B cell (primary cell): Measurements from ENCODE around the gene LIPC. TPM values are rescaled to one million over a fixed set of nuclear protein-coding genes. Genes with fewer than 3 reads are reported as not detected.

ENCODE experiments used
- ATAC-seq: fragments of 200-7000 bp; cut with Tn5 transposase; one replicate; pipeline ENCODE4 v1.10.0; 2021; ENCODE audit warnings: low read depth, mild to moderate bottlenecking, moderate number of reproducible peaks, moderate library complexity
- CTCF ChIA-PET: fragments of 350-600 bp; sonication (Branson Sonifier 250); formaldehyde crosslinking; loops from one replicate; lab custom pipeline; 2021; ENCODE audit warnings: antibody characterized with exemption, inconsistent platforms; lab: Charles Lee
- POLR2A ChIA-PET: fragments of 350-600 bp; sonication (Branson Sonifier 250); formaldehyde crosslinking; loops from one replicate; lab custom pipeline; 2021; ENCODE audit warnings: antibody characterized with exemption; lab: Charles Lee
- DNase-seq: peaks from one replicate; pipeline ENCODE4 v3.0.0; 2013
- H2AFZ ChIP-seq: 2 replicates; pipeline ENCODE4 v1.6.1; 2012; ENCODE audit warnings: mild to moderate bottlenecking, low read depth, low read length; ENCODE audit not compliant: insufficient read depth, poor library complexity, severe bottlenecking
- H3K27ac ChIP-seq, 2 donors: 1 replicate in 1 of 2; 2 replicates in 1 of 2; pipeline ENCODE4 v1.5.1; 2012 to 2013; ENCODE audit warnings: low read length in 2 of 2, mild to moderate bottlenecking in 2 of 2, moderate library complexity in 1 of 2
- H3K27me3 ChIP-seq, 4 experiments: fragments of 200-600 bp in 1 of 4; sonication (generic) in 1 of 4; replicated peaks in 1 of 4; 1 replicate in 2 of 4; 2 replicates in 2 of 4; pipeline versions ENCODE4 v1.6.1 to v1.7.0; 2013 to 2016; ENCODE audit warnings: low read length in 3 of 4, mild to moderate bottlenecking in 2 of 4, mixed read lengths in 1 of 4, moderate library complexity in 1 of 4; ENCODE audit not compliant: insufficient read depth in 4 of 4, control insufficient read depth in 3 of 4; ENCODE audit errors: control extremely low read depth in 1 of 4
- H3K36me3 ChIP-seq, 2 experiments: replicated peaks in 1 of 2; 1 replicate in 1 of 2; 2 replicates in 1 of 2; pipeline versions ENCODE4 v1.6.1 to v1.7.1; 2013; ENCODE audit warnings: low read length in 1 of 2; ENCODE audit not compliant: insufficient read depth in 2 of 2, control insufficient read depth in 1 of 2; ENCODE audit errors: control extremely low read depth in 1 of 2, extremely low read depth in 1 of 2
- H3K4me1 ChIP-seq, 2 donors: fragments of 200-600 bp in 1 of 2; sonication (generic) in 1 of 2; 1 replicate in 1 of 2; 2 replicates in 1 of 2; pipeline versions ENCODE4 v1.5.1 to v1.6.1; 2013 to 2017; ENCODE audit warnings: low read length in 2 of 2; ENCODE audit not compliant: control insufficient read depth in 2 of 2, insufficient read depth in 2 of 2
- H3K4me2 ChIP-seq: replicated peaks from 2 replicates; pipeline ENCODE3; 2012; ENCODE audit warnings: mild to moderate bottlenecking, low read depth, low read length; ENCODE audit not compliant: poor library complexity, severe bottlenecking
- H3K4me3 ChIP-seq, 5 experiments: fragments of 200-600 bp in 1 of 5; sonication (generic) in 1 of 5; 1 replicate in 3 of 5; 2 replicates in 2 of 5; pipeline versions ENCODE4 v1.5.1 to v1.7.0; 2011 to 2016; ENCODE audit warnings: low read length in 4 of 5, mild to moderate bottlenecking in 4 of 5, low read depth in 2 of 5, control low read depth in 1 of 5, moderate library complexity in 1 of 5; ENCODE audit not compliant: insufficient read depth in 1 of 5; ENCODE audit errors: control extremely low read depth in 1 of 5, extremely low read depth in 1 of 5
- H3K79me2 ChIP-seq: fragments of 200-600 bp; sonication (generic); one replicate; pipeline ENCODE4 v1.6.0; 2016; ENCODE audit warnings: low read length; ENCODE audit not compliant: control insufficient read depth, insufficient read depth
- H3K9ac ChIP-seq: fragments of 200-600 bp; sonication (generic); 2 replicates; pipeline ENCODE4 v1.6.1; 2017; ENCODE audit warnings: mild to moderate bottlenecking, low read length, moderate library complexity
- H3K9me3 ChIP-seq, 3 donors: one replicate each; pipeline versions ENCODE4 v1.6.1 to v1.7.1; 2013; ENCODE audit warnings: low read length in 2 of 3; ENCODE audit not compliant: control insufficient read depth in 2 of 3, insufficient read depth in 1 of 3; ENCODE audit errors: control extremely low read depth in 1 of 3
- H4K20me1 ChIP-seq: 2 replicates; pipeline ENCODE4 v1.6.0; 2012; ENCODE audit warnings: mild to moderate bottlenecking, low read length; ENCODE audit not compliant: insufficient read depth, control insufficient read depth, poor library complexity, severe bottlenecking
- H3K27ac Mint-ChIP-seq: one replicate; pipeline ENCODE4 v1.8.0; 2021; ENCODE audit warnings: mixed read lengths
- H3K27me3 Mint-ChIP-seq: one replicate; pipeline ENCODE4 v1.8.0; 2021; ENCODE audit warnings: mixed read lengths
- H3K4me1 Mint-ChIP-seq: one replicate; pipeline ENCODE4 v1.8.0; 2021; ENCODE audit warnings: mixed read lengths
- H3K4me3 Mint-ChIP-seq: one replicate; pipeline ENCODE4 v1.8.0; 2021; ENCODE audit warnings: mixed read lengths
- H3K9me3 Mint-ChIP-seq: one replicate; pipeline ENCODE4 v1.8.0; 2022; ENCODE audit warnings: mixed read lengths; ENCODE audit not compliant: insufficient read depth
- EZH2 ChIP-seq: IDR thresholded peaks from 2 replicates; pipeline ENCODE4 v1.6.1; 2012; ENCODE audit warnings: borderline replicate concordance, low read depth, mild to moderate bottlenecking, moderate library complexity, low read length; ENCODE audit not compliant: insufficient read depth, poor library complexity, severe bottlenecking
- WGBS: methylation state at CpG from one replicate; pipeline ENCODE4 v1.1.5; 2013; ENCODE audit warnings: missing lambda C conversion rate; ENCODE audit not compliant: insufficient coverage; 5-methylcytosine and 5-hydroxymethylcytosine counted together
- intact Hi-C: fragments of 100-400 bp; cut with micrococcal nuclease; formaldehyde crosslinking; loops from one replicate; pipeline ENCODE4 v1.10.0; 2022
- polyA plus RNA-seq: library from polyadenylated mRNA; depleted of rRNA; stranded (reverse); fragments of >200 nt; gene quantifications from 2 replicates; pipeline ENCODE4 v1.2.3, GENCODE V29; 2012
- total RNA-seq, 2 donors: library from RNA; stranded (reverse); fragments of 120-200 nt in 1 of 2; gene quantifications; 1 replicate in 1 of 2; 2 replicates in 1 of 2; pipeline versions ENCODE4 v1.2.3 to v1.2.4, GENCODE V29; 2013 to 2022
- TF ChIP-seq, protein P1 (sequence below): fragments of 200-600 bp; IDR thresholded peaks from one replicate; pipeline ENCODE4 v1.8.0; 2022; ENCODE audit warnings: antibody characterized with exemption, mild to moderate bottlenecking

The LIPC gene
- total and polyA plus RNA-seq, 2 donors (not counting 1 experiment from before 2014, with no cell fraction given) = not detected

DNA sequence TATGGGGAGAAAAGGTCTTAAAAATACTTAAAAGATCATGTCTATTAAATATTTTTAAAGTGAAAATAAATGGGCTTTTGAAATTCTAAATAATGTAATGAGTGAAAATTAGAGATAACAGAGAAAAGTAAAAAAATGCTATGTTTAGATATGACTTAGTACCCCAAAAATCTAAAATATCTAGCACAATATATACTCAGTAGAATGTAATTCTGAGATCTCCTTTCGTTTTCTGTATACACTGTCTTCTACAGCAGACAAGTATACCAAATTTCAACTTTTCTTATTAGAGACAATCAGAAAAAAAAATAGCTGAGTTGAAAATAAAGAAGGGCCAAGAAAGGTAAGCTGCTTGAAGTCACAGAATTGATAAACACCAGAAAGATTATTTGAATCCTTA, 176.9 kb downstream of the LIPC start:
- Histone ChIP-seq H3K79me2 (peaks cover 15% of the 10 kb centered on the region), H3K9ac (no peak overlapping the region), H2AFZ (no peak overlapping the region), H3K27me3 (no peaks in the 10 kb centered on the region), H3K4me2 (no peak overlapping the region), H3K27ac (no peak overlapping the region), H3K4me3 (no peak overlapping the region), H3K9me3 (no peaks in the 10 kb centered on the region), H3K36me3 (peaks cover 7 to 36% of the 10 kb centered on the region in 2 experiments), H4K20me1 (peaks cover 4% of the 10 kb centered on the region), H3K4me1 (no peaks in the 10 kb centered on the region)
- ChIA-PET CTCF (no interaction called here), POLR2A (no interaction called here)
- ATAC-seq = no peak
- Mint-ChIP-seq H3K4me3 (no peak overlapping the region), H3K4me1 (peaks cover 6% of the 10 kb centered on the region), H3K27ac (no peak overlapping the region), H3K9me3 (no peaks in the 10 kb centered on the region), H3K27me3 (no peaks in the 10 kb centered on the region)
- intact Hi-C loops = no loop called here
- no peak for DNase-seq
- TF ChIP-seq EZH2 = no peak
- TF ChIP-seq, protein P1, sequence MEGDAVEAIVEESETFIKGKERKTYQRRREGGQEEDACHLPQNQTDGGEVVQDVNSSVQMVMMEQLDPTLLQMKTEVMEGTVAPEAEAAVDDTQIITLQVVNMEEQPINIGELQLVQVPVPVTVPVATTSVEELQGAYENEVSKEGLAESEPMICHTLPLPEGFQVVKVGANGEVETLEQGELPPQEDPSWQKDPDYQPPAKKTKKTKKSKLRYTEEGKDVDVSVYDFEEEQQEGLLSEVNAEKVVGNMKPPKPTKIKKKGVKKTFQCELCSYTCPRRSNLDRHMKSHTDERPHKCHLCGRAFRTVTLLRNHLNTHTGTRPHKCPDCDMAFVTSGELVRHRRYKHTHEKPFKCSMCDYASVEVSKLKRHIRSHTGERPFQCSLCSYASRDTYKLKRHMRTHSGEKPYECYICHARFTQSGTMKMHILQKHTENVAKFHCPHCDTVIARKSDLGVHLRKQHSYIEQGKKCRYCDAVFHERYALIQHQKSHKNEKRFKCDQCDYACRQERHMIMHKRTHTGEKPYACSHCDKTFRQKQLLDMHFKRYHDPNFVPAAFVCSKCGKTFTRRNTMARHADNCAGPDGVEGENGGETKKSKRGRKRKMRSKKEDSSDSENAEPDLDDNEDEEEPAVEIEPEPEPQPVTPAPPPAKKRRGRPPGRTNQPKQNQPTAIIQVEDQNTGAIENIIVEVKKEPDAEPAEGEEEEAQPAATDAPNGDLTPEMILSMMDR = no peak
- WGBS = no CpG with 5 or more reads among the region's 1 CpG

DNA sequence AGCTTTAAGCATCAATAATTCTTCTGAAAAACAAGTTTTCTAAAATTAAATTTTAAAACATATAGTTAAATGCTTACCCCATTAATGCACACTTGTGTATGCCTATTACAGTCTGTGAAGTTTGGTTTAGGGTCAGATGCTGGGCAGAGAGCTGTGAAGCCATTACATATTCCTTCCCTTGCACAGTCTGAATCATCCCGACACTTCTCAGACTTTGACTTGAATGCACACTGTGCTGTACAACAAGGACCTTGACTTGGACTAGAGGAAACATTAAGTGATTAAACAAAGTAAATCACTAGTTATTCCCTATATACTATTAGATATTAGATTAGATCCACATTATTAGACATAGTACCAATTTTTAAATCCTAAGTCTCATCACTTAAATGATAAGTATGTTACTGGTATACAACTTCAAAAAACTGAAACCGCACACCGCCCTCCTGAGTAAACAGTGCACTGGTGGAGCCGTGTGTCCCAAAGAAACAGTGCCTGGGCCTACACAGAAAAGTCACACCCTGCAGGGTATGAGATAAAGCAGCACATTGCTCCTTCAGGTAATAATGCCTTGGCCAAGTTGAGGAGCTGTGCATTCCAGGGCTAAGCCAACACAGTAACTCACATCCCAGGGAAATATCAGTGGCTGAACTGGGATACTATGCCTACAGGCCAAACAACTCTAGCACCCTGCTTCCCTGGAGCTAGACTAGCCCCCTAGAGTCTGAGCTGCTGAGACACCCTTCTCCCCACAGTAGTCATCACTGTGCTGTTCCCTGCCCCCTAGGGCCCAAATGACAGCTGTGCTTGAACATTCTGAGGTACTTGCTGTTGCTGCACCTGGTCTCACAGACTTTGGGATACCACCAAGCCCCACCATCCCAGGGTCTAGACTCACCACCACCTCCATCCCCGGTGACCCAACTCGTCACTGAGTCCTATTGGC, 180.2 kb downstream of the LIPC start:
- peaks cover 6 to 18% (median 10%) of the 10 kb centered on the region in 3 donors for H3K9me3 ChIP-seq
- H3K79me2 ChIP-seq = peaks cover 33% of the 10 kb centered on the region
- no peaks in the 10 kb centered on the region for H3K27me3 ChIP-seq
- peaks cover 7% of the 10 kb centered on the region for H3K9me3 Mint-ChIP-seq
- H3K9ac ChIP-seq = no peak overlapping the region
- DNase-seq (no peak), ATAC-seq (no peak)
- H2AFZ ChIP-seq = no peak overlapping the region
- intact Hi-C loops = no loop called here
- H3K27ac Mint-ChIP-seq = no peak overlapping the region
- no peaks in the 10 kb centered on the region for H3K4me1 ChIP-seq
- peaks cover 4% of the 10 kb centered on the region for H4K20me1 ChIP-seq
- peaks cover 6% of the 10 kb centered on the region for H3K4me1 Mint-ChIP-seq
- no peak overlapping the region for H3K4me3 Mint-ChIP-seq
- no peak overlapping the region for H3K4me2 ChIP-seq
- CTCF ChIA-PET = no interaction called here
- no peak overlapping the region for H3K4me3 ChIP-seq
- no peak overlapping the region for H3K27ac ChIP-seq
- TF ChIP-seq EZH2 = no peak
- TF ChIP-seq, protein P1 = no peak
- 96% methylated on average over 4 of the region's 6 CpGs for WGBS
- H3K36me3 ChIP-seq = peaks cover 16 to 52% of the 10 kb centered on the region in 2 experiments
- H3K27me3 Mint-ChIP-seq = no peaks in the 10 kb centered on the region
- POLR2A ChIA-PET = no interaction called here
